NB4 (cell line): ENCODE data around the gene BBX.

Experiments used
- MYC ChIP-seq: IDR thresholded peaks from 2 replicates; pipeline ENCODE4 v1.6.1; 2011; ENCODE audit warnings: low read depth, low read length
- POLR2A ChIP-seq: IDR thresholded peaks from 2 replicates; pipeline ENCODE4 v1.6.1; 2011; ENCODE audit warnings: mild to moderate bottlenecking; ENCODE audit not compliant: insufficient read length; ENCODE audit errors: extremely low read depth
- TF ChIP-seq, protein P1 (sequence below): IDR thresholded peaks from one replicate; pipeline ENCODE4 v1.5.1; 2012; ENCODE audit warnings: low read depth, low read length

DNA sequence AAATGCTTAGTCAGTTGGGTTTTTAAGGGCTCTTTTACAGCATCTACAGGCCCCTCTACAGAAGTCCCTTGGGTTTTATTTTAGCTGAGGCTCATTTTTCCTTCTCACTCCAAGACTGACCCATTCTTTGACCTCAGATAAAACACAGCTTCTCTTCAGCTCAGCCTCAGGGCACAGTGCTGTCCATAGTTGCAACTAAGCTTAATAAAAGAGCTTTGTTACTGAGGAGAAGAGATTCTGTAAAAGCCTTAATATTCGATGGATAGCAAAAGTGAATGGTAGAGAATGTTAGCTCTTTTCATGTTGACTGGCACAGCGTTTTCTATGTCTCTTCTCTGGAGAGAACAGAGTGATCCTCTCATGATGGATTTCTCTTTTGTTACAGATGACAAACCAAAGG is 277.9 kb downstream of the BBX start:
- TF ChIP-seq, protein P1, sequence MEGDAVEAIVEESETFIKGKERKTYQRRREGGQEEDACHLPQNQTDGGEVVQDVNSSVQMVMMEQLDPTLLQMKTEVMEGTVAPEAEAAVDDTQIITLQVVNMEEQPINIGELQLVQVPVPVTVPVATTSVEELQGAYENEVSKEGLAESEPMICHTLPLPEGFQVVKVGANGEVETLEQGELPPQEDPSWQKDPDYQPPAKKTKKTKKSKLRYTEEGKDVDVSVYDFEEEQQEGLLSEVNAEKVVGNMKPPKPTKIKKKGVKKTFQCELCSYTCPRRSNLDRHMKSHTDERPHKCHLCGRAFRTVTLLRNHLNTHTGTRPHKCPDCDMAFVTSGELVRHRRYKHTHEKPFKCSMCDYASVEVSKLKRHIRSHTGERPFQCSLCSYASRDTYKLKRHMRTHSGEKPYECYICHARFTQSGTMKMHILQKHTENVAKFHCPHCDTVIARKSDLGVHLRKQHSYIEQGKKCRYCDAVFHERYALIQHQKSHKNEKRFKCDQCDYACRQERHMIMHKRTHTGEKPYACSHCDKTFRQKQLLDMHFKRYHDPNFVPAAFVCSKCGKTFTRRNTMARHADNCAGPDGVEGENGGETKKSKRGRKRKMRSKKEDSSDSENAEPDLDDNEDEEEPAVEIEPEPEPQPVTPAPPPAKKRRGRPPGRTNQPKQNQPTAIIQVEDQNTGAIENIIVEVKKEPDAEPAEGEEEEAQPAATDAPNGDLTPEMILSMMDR, result no peak
- TF ChIP-seq MYC (no peak), POLR2A (no peak)
